Measurements from ENCODE around the gene PBLD.
"Not testable (repeated sequence)": the region's sequence is repeated elsewhere in the genome, so short reads cannot be mapped to it uniquely, and the experiment has no call there.

DNA sequence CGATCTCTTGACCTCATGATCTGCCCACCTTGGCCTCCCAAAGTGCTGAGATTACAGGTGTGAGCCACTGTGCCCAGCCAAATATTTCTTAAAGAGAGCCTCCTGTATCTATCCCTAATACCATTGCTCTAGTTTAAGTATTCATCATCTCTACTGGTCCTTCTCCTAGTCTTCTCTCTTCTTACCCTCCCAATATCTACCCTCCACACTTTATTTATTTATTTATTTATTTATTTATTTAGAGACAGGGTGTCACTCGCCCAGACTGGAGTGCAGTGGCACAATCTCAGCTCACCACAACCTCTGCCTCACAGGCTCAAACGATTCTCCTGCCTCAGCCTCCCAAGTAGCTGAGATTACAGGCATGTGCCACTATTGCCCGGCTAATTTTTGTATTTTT, 8.3 kb downstream of the PBLD start:
- TF ChIP-seq, protein P1, sequence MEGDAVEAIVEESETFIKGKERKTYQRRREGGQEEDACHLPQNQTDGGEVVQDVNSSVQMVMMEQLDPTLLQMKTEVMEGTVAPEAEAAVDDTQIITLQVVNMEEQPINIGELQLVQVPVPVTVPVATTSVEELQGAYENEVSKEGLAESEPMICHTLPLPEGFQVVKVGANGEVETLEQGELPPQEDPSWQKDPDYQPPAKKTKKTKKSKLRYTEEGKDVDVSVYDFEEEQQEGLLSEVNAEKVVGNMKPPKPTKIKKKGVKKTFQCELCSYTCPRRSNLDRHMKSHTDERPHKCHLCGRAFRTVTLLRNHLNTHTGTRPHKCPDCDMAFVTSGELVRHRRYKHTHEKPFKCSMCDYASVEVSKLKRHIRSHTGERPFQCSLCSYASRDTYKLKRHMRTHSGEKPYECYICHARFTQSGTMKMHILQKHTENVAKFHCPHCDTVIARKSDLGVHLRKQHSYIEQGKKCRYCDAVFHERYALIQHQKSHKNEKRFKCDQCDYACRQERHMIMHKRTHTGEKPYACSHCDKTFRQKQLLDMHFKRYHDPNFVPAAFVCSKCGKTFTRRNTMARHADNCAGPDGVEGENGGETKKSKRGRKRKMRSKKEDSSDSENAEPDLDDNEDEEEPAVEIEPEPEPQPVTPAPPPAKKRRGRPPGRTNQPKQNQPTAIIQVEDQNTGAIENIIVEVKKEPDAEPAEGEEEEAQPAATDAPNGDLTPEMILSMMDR (IDR thresholded peaks at IDR 0.05), result not testable (repeated sequence)
- TF ChIP-seq POLR2A, POLR2AphosphoS5, EP300 (IDR thresholded peaks at IDR 0.05): not testable (repeated sequence)

Data from gastroesophageal sphincter (tissue), 3 donors.